HepG2 (cell line): ENCODE measurements around the gene SIRPA. TPM values are rescaled to one million over a fixed set of nuclear protein-coding genes. Genes with fewer than 3 reads are reported as not detected.
A peak's percentile ranks its signal among the peaks of the same experiment; 100 is the strongest.

Experiments
- FIP1L1 ChIP-seq: fragments of 200-400 bp; formaldehyde crosslinking; IDR thresholded peaks from 2 replicates; pipeline ENCODE4 v1.6.1; 2018; ENCODE audit warnings: low read depth, mild to moderate bottlenecking, low read length, moderate library complexity, borderline replicate concordance; ENCODE audit not compliant: insufficient read depth
- FOXA1 ChIP-seq, 2 experiments: fragments of 450-650 bp in 1 of 2; sonication (generic) in 1 of 2; formaldehyde crosslinking in 1 of 2; IDR thresholded peaks; 2 replicates each; pipeline versions ENCODE4 v1.4.0 to v1.6.1; 2016 to 2020; ENCODE audit warnings: missing genetic modification reagents in 1 of 2
- HNF4A ChIP-seq: sonication (generic); formaldehyde crosslinking; IDR thresholded peaks from 2 replicates; pipeline ENCODE4 v1.4.0; 2020; ENCODE audit warnings: missing genetic modification reagents
- HNRNPK ChIP-seq: fragments of 200-400 bp; formaldehyde crosslinking; IDR thresholded peaks from 2 replicates; pipeline ENCODE4 v1.6.1; 2018; ENCODE audit warnings: low read length, low read depth, moderate library complexity, mild to moderate bottlenecking; ENCODE audit not compliant: poor library complexity, severe bottlenecking
- KDM1A ChIP-seq: IDR thresholded peaks from 2 replicates; pipeline ENCODE4 v1.6.1; 2016; ENCODE audit warnings: missing compliant biosample characterization
- KDM3A ChIP-seq: IDR thresholded peaks from 2 replicates; pipeline ENCODE4 v1.6.1; 2018; ENCODE audit warnings: low read depth, missing compliant biosample characterization
- MZF1 ChIP-seq: sonication (generic); formaldehyde crosslinking; IDR thresholded peaks from 2 replicates; pipeline ENCODE4 v1.8.1; 2023; ENCODE audit warnings: mild to moderate bottlenecking, missing genetic modification reagents, borderline replicate concordance
- PHF21A ChIP-seq: sonication (generic); formaldehyde crosslinking; IDR thresholded peaks from 2 replicates; pipeline ENCODE4 v1.5.0; 2020; ENCODE audit warnings: mild to moderate bottlenecking, missing genetic modification reagents
- RBFOX2 ChIP-seq: fragments of 200-400 bp; formaldehyde crosslinking; IDR thresholded peaks from 2 replicates; pipeline ENCODE4 v1.6.1; 2017; ENCODE audit warnings: low read depth, mild to moderate bottlenecking, low read length
- RBM39 ChIP-seq: fragments of 200-400 bp; formaldehyde crosslinking; IDR thresholded peaks from one replicate; pipeline ENCODE4 v1.6.1; 2018; ENCODE audit warnings: antibody characterized with exemption, mild to moderate bottlenecking, low read depth, low read length; ENCODE audit not compliant: poor library complexity, severe bottlenecking
- RORA ChIP-seq: sonication (generic); formaldehyde crosslinking; IDR thresholded peaks from 2 replicates; pipeline ENCODE4 v1.5.0; 2020; ENCODE audit warnings: mild to moderate bottlenecking, missing genetic modification reagents, moderate library complexity
- SKI ChIP-seq: fragments of 450-650 bp; IDR thresholded peaks from one replicate; pipeline ENCODE4 v1.6.1; 2018; ENCODE audit warnings: mild to moderate bottlenecking; ENCODE audit not compliant: partially characterized antibody
- ZFX ChIP-seq: sonication (generic); formaldehyde crosslinking; IDR thresholded peaks from 2 replicates; pipeline ENCODE4 v1.4.0; 2020; ENCODE audit warnings: mild to moderate bottlenecking, low read depth, missing genetic modification reagents, moderate library complexity
- ZFY ChIP-seq: sonication (generic); formaldehyde crosslinking; IDR thresholded peaks from 2 replicates; pipeline ENCODE4 v1.4.0; 2020; ENCODE audit warnings: missing genetic modification reagents
- ZNF607 ChIP-seq: sonication (generic); formaldehyde crosslinking; IDR thresholded peaks from 2 replicates; pipeline ENCODE4 v1.5.1; 2020; ENCODE audit warnings: missing genetic modification reagents, mild to moderate bottlenecking, borderline replicate concordance
- ZNF616 ChIP-seq: sonication (generic); formaldehyde crosslinking; IDR thresholded peaks from 2 replicates; pipeline ENCODE4 v1.5.0; 2020; ENCODE audit warnings: low read depth, mild to moderate bottlenecking, missing genetic modification reagents
- ZNF768 ChIP-seq: sonication (generic); formaldehyde crosslinking; IDR thresholded peaks from 2 replicates; pipeline ENCODE4 v1.4.0; 2020; ENCODE audit warnings: missing genetic modification reagents
- polyA plus RNA-seq, 8 experiments: library from polyadenylated mRNA; depleted of rRNA in 3 of 8; stranded (reverse) in 7 of 8; unstranded in 1 of 8; fragments of >200 nt; fragmentation: Illumina TruSeq in 4 of 8; extraction: Trizol in 4 of 8; gene quantifications; 2 replicates each; pipeline versions ENCODE4 v1.2.1 to v1.2.3, GENCODE V29; 2011 to 2016; ENCODE audit warnings: low read depth in 4 of 8, missing spikeins in 1 of 8, mixed read lengths in 1 of 8; ENCODE audit not compliant: insufficient read depth in 1 of 8
- total RNA-seq, 5 experiments: library from RNA; depleted of rRNA; stranded (reverse); fragments of >200 nt; fragmentation: Illumina TruSeq; extraction: Trizol; gene quantifications; 2 replicates each; pipeline ENCODE4 v1.2.3, GENCODE V29; 2016; ENCODE audit warnings: low read depth in 1 of 5
- TF ChIP-seq, protein P1 (sequence below): sonication (generic); formaldehyde crosslinking; IDR thresholded peaks from 2 replicates; pipeline ENCODE4 v1.4.0; 2020; ENCODE audit warnings: mild to moderate bottlenecking, low read depth, missing genetic modification reagents
- TF ChIP-seq, protein P2 (sequence below): sonication (generic); formaldehyde crosslinking; IDR thresholded peaks from 2 replicates; pipeline ENCODE4 v1.8.0; 2022; ENCODE audit warnings: missing genetic modification reagents, mild to moderate bottlenecking, moderate library complexity, borderline replicate concordance
- TF ChIP-seq, protein P3 (sequence below): sonication (generic); formaldehyde crosslinking; IDR thresholded peaks from 2 replicates; pipeline ENCODE4 v1.4.0; 2020; ENCODE audit warnings: missing genetic modification reagents
- TF ChIP-seq, protein P4 (sequence below): sonication (generic); formaldehyde crosslinking; IDR thresholded peaks from 2 replicates; pipeline ENCODE4 v1.4.0; 2020; ENCODE audit warnings: missing genetic modification reagents
- TF ChIP-seq, protein P5 (sequence below): sonication (generic); formaldehyde crosslinking; IDR thresholded peaks from 2 replicates; pipeline ENCODE4 v1.5.1; 2020; ENCODE audit warnings: missing genetic modification reagents, mild to moderate bottlenecking, borderline replicate concordance

SIRPA gene
- total and polyA plus RNA-seq, 2 of the 13 experiments (the other 11 are each of a cell fraction or from before 2014, with no cell fraction given): 7.2 to 17.6 TPM

DNA sequence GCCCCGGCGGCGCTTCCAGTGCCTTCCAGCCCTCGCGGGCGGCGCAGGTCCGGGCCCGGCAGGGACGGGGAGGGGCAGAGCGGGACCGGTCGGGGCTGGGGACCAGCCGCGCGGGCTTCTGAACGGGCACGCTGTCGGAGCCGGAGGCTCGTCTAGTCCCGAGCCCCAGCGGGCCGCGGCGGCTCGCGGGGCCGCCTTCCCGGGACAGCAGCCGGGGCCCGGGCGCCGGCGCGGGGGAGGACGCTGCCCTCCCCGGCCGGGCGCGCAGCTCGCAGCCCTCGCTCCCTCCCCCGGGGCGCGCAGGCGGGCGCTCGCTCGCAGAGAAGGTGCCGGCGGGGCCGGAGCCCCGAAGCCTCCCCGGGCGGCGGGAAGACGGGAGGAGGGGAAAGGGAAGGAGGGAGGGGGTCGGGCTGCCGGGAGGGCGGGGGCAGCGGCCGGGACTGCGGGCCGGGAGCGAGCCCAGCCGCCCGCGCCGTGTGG is 696 bp upstream of the SIRPA start (continued):
- TF ChIP-seq ZFX (CRISPR knock-in tag) (peak; percentile 38), RBM39 (peak; percentile 60), KDM1A (CRISPR knock-in tag) (no peak; the same call in 1 of the 2 replicates), MZF1 (CRISPR knock-in tag) (no peak), ZNF768 (CRISPR knock-in tag) (peak; percentile 67), ZNF607 (CRISPR knock-in tag) (no peak), ZFY (CRISPR knock-in tag) (peak; percentile 37; the same call in 1 of the 2 replicates), KDM3A (CRISPR knock-in tag) (no peak), HNRNPK (peak; percentile 32), ZNF616 (CRISPR knock-in tag) (no peak), FIP1L1 (no peak), HNF4A (0 out of 2 replicates have a peak, but pooled peaks have one; percentile 9), PHF21A (CRISPR knock-in tag) (peak; percentile 47; the same call in 1 of the 2 replicates), RBFOX2 (peak; percentile 82), FOXA1 (IDR thresholded peaks at IDR 0.05) (no peak), FOXA1 (CRISPR knock-in tag; IDR thresholded peaks at IDR 0.05) (peak; percentile 11; the same call in 1 of the 2 replicates), SKI (peak; percentile 37), RORA (no peak)
- TF ChIP-seq, protein P1, sequence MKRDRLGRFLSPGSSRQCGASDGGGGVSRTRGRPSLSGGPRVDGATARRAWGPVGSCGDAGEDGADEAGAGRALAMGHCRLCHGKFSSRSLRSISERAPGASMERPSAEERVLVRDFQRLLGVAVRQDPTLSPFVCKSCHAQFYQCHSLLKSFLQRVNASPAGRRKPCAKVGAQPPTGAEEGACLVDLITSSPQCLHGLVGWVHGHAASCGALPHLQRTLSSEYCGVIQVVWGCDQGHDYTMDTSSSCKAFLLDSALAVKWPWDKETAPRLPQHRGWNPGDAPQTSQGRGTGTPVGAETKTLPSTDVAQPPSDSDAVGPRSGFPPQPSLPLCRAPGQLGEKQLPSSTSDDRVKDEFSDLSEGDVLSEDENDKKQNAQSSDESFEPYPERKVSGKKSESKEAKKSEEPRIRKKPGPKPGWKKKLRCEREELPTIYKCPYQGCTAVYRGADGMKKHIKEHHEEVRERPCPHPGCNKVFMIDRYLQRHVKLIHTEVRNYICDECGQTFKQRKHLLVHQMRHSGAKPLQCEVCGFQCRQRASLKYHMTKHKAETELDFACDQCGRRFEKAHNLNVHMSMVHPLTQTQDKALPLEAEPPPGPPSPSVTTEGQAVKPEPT: peak; percentile 8; the same call in 1 of the 2 replicates
- TF ChIP-seq, protein P2, sequence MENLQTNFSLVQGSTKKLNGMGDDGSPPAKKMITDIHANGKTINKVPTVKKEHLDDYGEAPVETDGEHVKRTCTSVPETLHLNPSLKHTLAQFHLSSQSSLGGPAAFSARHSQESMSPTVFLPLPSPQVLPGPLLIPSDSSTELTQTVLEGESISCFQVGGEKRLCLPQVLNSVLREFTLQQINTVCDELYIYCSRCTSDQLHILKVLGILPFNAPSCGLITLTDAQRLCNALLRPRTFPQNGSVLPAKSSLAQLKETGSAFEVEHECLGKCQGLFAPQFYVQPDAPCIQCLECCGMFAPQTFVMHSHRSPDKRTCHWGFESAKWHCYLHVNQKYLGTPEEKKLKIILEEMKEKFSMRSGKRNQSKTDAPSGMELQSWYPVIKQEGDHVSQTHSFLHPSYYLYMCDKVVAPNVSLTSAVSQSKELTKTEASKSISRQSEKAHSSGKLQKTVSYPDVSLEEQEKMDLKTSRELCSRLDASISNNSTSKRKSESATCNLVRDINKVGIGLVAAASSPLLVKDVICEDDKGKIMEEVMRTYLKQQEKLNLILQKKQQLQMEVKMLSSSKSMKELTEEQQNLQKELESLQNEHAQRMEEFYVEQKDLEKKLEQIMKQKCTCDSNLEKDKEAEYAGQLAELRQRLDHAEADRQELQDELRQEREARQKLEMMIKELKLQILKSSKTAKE: 0 out of 2 replicates have a peak, but pooled peaks have one; percentile 21
- TF ChIP-seq, protein P3, sequence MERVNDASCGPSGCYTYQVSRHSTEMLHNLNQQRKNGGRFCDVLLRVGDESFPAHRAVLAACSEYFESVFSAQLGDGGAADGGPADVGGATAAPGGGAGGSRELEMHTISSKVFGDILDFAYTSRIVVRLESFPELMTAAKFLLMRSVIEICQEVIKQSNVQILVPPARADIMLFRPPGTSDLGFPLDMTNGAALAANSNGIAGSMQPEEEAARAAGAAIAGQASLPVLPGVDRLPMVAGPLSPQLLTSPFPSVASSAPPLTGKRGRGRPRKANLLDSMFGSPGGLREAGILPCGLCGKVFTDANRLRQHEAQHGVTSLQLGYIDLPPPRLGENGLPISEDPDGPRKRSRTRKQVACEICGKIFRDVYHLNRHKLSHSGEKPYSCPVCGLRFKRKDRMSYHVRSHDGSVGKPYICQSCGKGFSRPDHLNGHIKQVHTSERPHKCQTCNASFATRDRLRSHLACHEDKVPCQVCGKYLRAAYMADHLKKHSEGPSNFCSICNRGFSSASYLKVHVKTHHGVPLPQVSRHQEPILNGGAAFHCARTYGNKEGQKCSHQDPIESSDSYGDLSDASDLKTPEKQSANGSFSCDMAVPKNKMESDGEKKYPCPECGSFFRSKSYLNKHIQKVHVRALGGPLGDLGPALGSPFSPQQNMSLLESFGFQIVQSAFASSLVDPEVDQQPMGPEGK (CRISPR knock-in tag): peak; percentile 71
- TF ChIP-seq, protein P4, sequence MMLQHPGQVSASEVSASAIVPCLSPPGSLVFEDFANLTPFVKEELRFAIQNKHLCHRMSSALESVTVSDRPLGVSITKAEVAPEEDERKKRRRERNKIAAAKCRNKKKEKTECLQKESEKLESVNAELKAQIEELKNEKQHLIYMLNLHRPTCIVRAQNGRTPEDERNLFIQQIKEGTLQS (CRISPR knock-in tag): no peak
- TF ChIP-seq, protein P5, sequence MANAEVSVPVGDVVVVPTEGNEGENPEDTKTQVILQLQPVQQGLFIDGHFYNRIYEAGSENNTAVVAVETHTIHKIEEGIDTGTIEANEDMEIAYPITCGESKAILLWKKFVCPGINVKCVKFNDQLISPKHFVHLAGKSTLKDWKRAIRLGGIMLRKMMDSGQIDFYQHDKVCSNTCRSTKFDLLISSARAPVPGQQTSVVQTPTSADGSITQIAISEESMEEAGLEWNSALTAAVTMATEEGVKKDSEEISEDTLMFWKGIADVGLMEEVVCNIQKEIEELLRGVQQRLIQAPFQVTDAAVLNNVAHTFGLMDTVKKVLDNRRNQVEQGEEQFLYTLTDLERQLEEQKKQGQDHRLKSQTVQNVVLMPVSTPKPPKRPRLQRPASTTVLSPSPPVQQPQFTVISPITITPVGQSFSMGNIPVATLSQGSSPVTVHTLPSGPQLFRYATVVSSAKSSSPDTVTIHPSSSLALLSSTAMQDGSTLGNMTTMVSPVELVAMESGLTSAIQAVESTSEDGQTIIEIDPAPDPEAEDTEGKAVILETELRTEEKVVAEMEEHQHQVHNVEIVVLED (CRISPR knock-in tag): no peak
